H9 (cell line): ENCODE data around the gene GPR157. TPM values are rescaled to one million over a fixed set of nuclear protein-coding genes. Genes with fewer than 3 reads are reported as not detected.

ENCODE experiments used
- DNase-seq: peaks from one replicate; pipeline ENCODE4 v3.0.0-alpha.2; 2017
- H2AFZ ChIP-seq: one replicate; pipeline ENCODE4 v1.6.1; 2013; ENCODE audit warnings: mild to moderate bottlenecking, low read length, control low read depth, moderate library complexity
- H2AK5ac ChIP-seq: 2 replicates; pipeline ENCODE4 v1.6.1; 2013; ENCODE audit warnings: low read length, control low read depth, mixed read lengths; ENCODE audit not compliant: insufficient read length
- H2BK120ac ChIP-seq: one replicate; pipeline ENCODE4 v1.6.1; 2013; ENCODE audit warnings: low read depth, mild to moderate bottlenecking, low read length, control low read depth, inconsistent platforms; ENCODE audit not compliant: poor library complexity, severe bottlenecking
- H2BK12ac ChIP-seq: 2 replicates; pipeline ENCODE4 v1.6.1; 2013; ENCODE audit warnings: low read length, control low read depth, mixed read lengths, low read depth; ENCODE audit not compliant: insufficient read length
- H2BK15ac ChIP-seq: 2 replicates; pipeline ENCODE4 v1.6.1; 2013; ENCODE audit warnings: low read depth, low read length, control low read depth
- H2BK20ac ChIP-seq: one replicate; pipeline ENCODE4 v1.6.1; 2013; ENCODE audit warnings: low read depth, mild to moderate bottlenecking, low read length, control low read depth, inconsistent platforms; ENCODE audit not compliant: poor library complexity, severe bottlenecking
- H2BK5ac ChIP-seq: 2 replicates; pipeline ENCODE4 v1.6.1; 2013; ENCODE audit warnings: low read length, control low read depth, mixed read lengths; ENCODE audit not compliant: insufficient read length
- H3K14ac ChIP-seq: 2 replicates; pipeline ENCODE4 v1.6.1; 2013; ENCODE audit warnings: low read length, control low read depth; ENCODE audit not compliant: insufficient read depth
- H3K18ac ChIP-seq: 2 replicates; pipeline ENCODE4 v1.6.1; 2013; ENCODE audit warnings: low read depth, mild to moderate bottlenecking, mixed read lengths, low read length, control low read depth; ENCODE audit not compliant: insufficient read length
- H3K23ac ChIP-seq: 2 replicates; pipeline ENCODE4 v1.6.1; 2013; ENCODE audit warnings: low read length, control low read depth, mixed read lengths, low read depth; ENCODE audit not compliant: insufficient read length
- H3K23me2 ChIP-seq: 2 replicates; pipeline ENCODE4 v1.6.1; 2013; ENCODE audit warnings: low read depth, mild to moderate bottlenecking, mixed read lengths, low read length, control low read depth; ENCODE audit not compliant: insufficient read length, poor library complexity, severe bottlenecking
- H3K27ac ChIP-seq: 2 replicates; pipeline ENCODE4 v1.5.1; 2013; ENCODE audit warnings: low read length, control low read depth, mixed read lengths, low read depth; ENCODE audit not compliant: insufficient read length
- H3K27me3 ChIP-seq: 2 replicates; pipeline ENCODE4 v1.6.1; 2013; ENCODE audit warnings: low read length, control low read depth, inconsistent platforms; ENCODE audit not compliant: insufficient read depth
- H3K4ac ChIP-seq: 2 replicates; pipeline ENCODE4 v1.6.1; 2013; ENCODE audit warnings: low read depth, mild to moderate bottlenecking, control low read depth, inconsistent platforms, low read length, moderate library complexity
- H3K4me1 ChIP-seq: 2 replicates; pipeline ENCODE4 v1.6.1; 2013; ENCODE audit warnings: low read length, control low read depth, inconsistent platforms; ENCODE audit not compliant: insufficient read depth
- H3K4me2 ChIP-seq: 2 replicates; pipeline ENCODE4 v1.6.1; 2013; ENCODE audit warnings: low read length, control low read depth, mixed read lengths; ENCODE audit not compliant: insufficient read length, insufficient read depth
- H3K56ac ChIP-seq: 2 replicates; pipeline ENCODE4 v1.6.1; 2013; ENCODE audit warnings: low read depth, mild to moderate bottlenecking, mixed read lengths, low read length, control low read depth; ENCODE audit not compliant: insufficient read length
- H3K79me1 ChIP-seq: 2 replicates; pipeline ENCODE4 v1.6.1; 2013; ENCODE audit warnings: low read depth, mild to moderate bottlenecking, moderate library complexity, low read length, control low read depth, inconsistent platforms; ENCODE audit not compliant: insufficient read depth, poor library complexity, severe bottlenecking
- H3K79me2 ChIP-seq: 2 replicates; pipeline ENCODE4 v1.6.1; 2013; ENCODE audit warnings: low read length, control low read depth, inconsistent platforms; ENCODE audit not compliant: insufficient read depth
- H3K9ac ChIP-seq: 2 replicates; pipeline ENCODE4 v1.6.1; 2013; ENCODE audit warnings: low read length, control low read depth, mixed read lengths; ENCODE audit not compliant: insufficient read length; ENCODE audit errors: extremely low read depth
- H3K9me3 ChIP-seq: one replicate; pipeline ENCODE4 v1.6.1; 2013; ENCODE audit warnings: low read depth, low read length, inconsistent platforms; ENCODE audit not compliant: control insufficient read depth
- H3T11ph ChIP-seq: one replicate; pipeline ENCODE4 v1.6.1; 2013; ENCODE audit warnings: mild to moderate bottlenecking, low read length, control low read depth, inconsistent platforms
- H4K20me1 ChIP-seq: one replicate; pipeline ENCODE4 v1.6.1; 2013; ENCODE audit not compliant: control insufficient read depth, insufficient read length, insufficient read depth
- H4K5ac ChIP-seq: 2 replicates; pipeline ENCODE4 v1.6.1; 2013; ENCODE audit warnings: low read depth, mild to moderate bottlenecking, mixed read lengths, low read length, control low read depth; ENCODE audit not compliant: insufficient read length
- H4K8ac ChIP-seq: replicated peaks from 2 replicates; pipeline ENCODE4 v1.6.1; 2013; ENCODE audit warnings: low read length, control low read depth, mixed read lengths, low read depth; ENCODE audit not compliant: insufficient read length
- H4K91ac ChIP-seq: 2 replicates; pipeline ENCODE4 v1.6.1; 2013; ENCODE audit warnings: low read depth, mild to moderate bottlenecking, moderate library complexity, mixed read lengths, low read length, control low read depth; ENCODE audit not compliant: insufficient read length
- H3K27ac Mint-ChIP-seq, 3 experiments: 2 replicates in 2 of 3; 3 replicates in 1 of 3; pipeline ENCODE4 v1.8.0; 2020 to 2021; ENCODE audit warnings: mixed read lengths in 3 of 3, mild to moderate bottlenecking in 1 of 3, moderate library complexity in 1 of 3
- H3K27me3 Mint-ChIP-seq: 2 replicates; pipeline ENCODE4 v1.8.0; 2021; ENCODE audit warnings: low read depth, mild to moderate bottlenecking, moderate library complexity, mixed read lengths
- H3K36me3 Mint-ChIP-seq, 3 experiments: 2 replicates in 2 of 3; 3 replicates in 1 of 3; pipeline ENCODE4 v1.8.0; 2020 to 2021; ENCODE audit warnings: low read depth in 3 of 3, mixed read lengths in 3 of 3; ENCODE audit not compliant: insufficient read depth in 1 of 3
- H3K4me1 Mint-ChIP-seq, 2 experiments: 2 replicates each; pipeline ENCODE4 v1.8.0; 2020; ENCODE audit warnings: mixed read lengths in 2 of 2
- H3K4me3 Mint-ChIP-seq, 2 experiments: 2 replicates in 1 of 2; 3 replicates in 1 of 2; pipeline ENCODE4 v1.8.0; 2020 to 2021; ENCODE audit warnings: mild to moderate bottlenecking in 2 of 2, mixed read lengths in 2 of 2, moderate library complexity in 1 of 2
- H3K9me3 Mint-ChIP-seq, 2 experiments: 2 replicates in 1 of 2; 3 replicates in 1 of 2; pipeline ENCODE4 v1.8.0; 2020; ENCODE audit warnings: mild to moderate bottlenecking in 2 of 2, mixed read lengths in 2 of 2, moderate library complexity in 1 of 2
- WGBS: extraction: QIAGEN DNeasy Blood & Tissue Kit; methylation state at CpG from one replicate; pipeline ENCODE4 v1.1.7; 2013; ENCODE audit warnings: missing lambda C conversion rate, low lambda C conversion rate, mixed read lengths; ENCODE audit not compliant: insufficient read length; ENCODE audit errors: extremely low coverage; 5-methylcytosine and 5-hydroxymethylcytosine counted together
- total RNA-seq: library from RNA; stranded (reverse); gene quantifications from 2 replicates; pipeline ENCODE4 v1.2.1, GENCODE V29; 2021
- TF ChIP-seq, protein P1 (sequence below): fragments of 200-600 bp; sonication (generic); conservative IDR thresholded peaks from 3 replicates; pipeline ENCODE4 v1.8.0; 2021; ENCODE audit warnings: antibody characterized with exemption, mild to moderate bottlenecking

Gene GPR157
- total RNA-seq, 1 experiment from 2014 or later, result 3.8 TPM

DNA sequence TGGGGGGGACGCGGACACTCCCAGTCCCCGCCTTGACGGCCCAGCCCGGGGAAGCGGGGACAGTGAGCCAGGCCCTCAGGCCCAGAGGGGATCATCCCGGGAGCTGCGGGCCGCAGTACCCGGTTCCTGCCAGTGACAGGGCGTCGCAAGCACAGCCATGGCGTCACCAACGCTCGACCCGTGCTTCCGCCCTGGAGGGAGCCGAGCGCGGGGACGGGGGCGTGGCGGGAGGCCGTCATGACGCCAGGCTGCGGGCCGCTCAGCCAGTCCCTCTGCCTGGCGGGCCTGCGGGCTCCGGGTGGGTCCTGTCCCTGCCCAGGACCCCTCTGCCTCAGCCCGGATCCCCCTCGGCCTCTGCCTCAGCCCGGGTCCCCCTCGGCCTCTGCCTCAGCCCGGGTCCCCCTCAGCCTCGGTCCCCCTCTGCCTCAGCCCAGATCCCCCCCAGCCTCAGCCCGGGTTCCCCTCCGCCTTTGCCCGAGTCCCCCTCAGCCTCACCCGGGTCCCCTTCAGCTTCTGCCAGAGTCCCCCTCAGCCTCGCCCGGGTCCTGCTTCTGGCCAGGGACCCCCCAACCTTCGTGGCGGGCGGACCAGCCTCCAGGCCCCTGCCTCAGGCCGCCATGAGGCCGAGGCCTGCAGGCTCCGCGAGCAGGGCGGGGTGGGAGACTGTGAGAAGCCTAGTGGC lies 57.2 kb downstream of the GPR157 start:
- Histone ChIP-seq H3K9me3 (no peaks in the 10 kb centered on the region), H2BK120ac (no peak overlapping the region), H3K18ac (no peak overlapping the region), H3K4ac (no peak overlapping the region), H3K79me2 (no peaks in the 10 kb centered on the region), H3K23me2 (no peaks in the 10 kb centered on the region), H3K27ac (no peak overlapping the region), H2BK15ac (no peak overlapping the region), H3K23ac (no peak overlapping the region), H4K8ac (no peak overlapping the region), H3K79me1 (no peaks in the 10 kb centered on the region), H2BK12ac (no peak overlapping the region), H2AFZ (no peak overlapping the region), H2BK20ac (no peak overlapping the region), H2BK5ac (no peak overlapping the region), H2AK5ac (no peak overlapping the region), H3K4me1 (no peaks in the 10 kb centered on the region; the same call in 1 of the 2 replicates), H4K91ac (no peak overlapping the region), H4K20me1 (no peaks in the 10 kb centered on the region), H3K14ac (no peak overlapping the region), H3T11ph (no peak overlapping the region), H3K27me3 (no peaks in the 10 kb centered on the region), H3K56ac (no peak overlapping the region), H4K5ac (no peak overlapping the region), H3K4me2 (no peak overlapping the region), H3K9ac (no peak overlapping the region)
- WGBS, result no CpG with 5 or more reads among the region's 50 CpGs
- Mint-ChIP-seq H3K9me3 (no peaks in the 10 kb centered on the region), H3K4me1 (peaks cover 13 to 15% of the 10 kb centered on the region in 2 experiments), H3K27ac (no peak overlapping the region), H3K36me3 (no peaks in the 10 kb centered on the region; a peak in 1 of 7 replicates), H3K4me3 (no peak overlapping the region), H3K27me3 (peaks cover 3% of the 10 kb centered on the region)
- DNase-seq, result no peak
- TF ChIP-seq, protein P1, sequence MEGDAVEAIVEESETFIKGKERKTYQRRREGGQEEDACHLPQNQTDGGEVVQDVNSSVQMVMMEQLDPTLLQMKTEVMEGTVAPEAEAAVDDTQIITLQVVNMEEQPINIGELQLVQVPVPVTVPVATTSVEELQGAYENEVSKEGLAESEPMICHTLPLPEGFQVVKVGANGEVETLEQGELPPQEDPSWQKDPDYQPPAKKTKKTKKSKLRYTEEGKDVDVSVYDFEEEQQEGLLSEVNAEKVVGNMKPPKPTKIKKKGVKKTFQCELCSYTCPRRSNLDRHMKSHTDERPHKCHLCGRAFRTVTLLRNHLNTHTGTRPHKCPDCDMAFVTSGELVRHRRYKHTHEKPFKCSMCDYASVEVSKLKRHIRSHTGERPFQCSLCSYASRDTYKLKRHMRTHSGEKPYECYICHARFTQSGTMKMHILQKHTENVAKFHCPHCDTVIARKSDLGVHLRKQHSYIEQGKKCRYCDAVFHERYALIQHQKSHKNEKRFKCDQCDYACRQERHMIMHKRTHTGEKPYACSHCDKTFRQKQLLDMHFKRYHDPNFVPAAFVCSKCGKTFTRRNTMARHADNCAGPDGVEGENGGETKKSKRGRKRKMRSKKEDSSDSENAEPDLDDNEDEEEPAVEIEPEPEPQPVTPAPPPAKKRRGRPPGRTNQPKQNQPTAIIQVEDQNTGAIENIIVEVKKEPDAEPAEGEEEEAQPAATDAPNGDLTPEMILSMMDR, result no peak
